Epithelial cell of proximal tubule (primary cell): ENCODE data around the gene SLC9A9. TPM values are rescaled to one million over a fixed set of nuclear protein-coding genes. Genes with fewer than 3 reads are reported as not detected.

ENCODE experiments used
- DNase-seq: peaks from one replicate; pipeline ENCODE4 v3.0.0-alpha.2; 2011; ENCODE audit warnings: low read depth
- H3K4me3 ChIP-seq: 2 replicates; pipeline ENCODE4 v1.5.1; 2011; ENCODE audit warnings: low read depth, mild to moderate bottlenecking, low read length
- CTCF ChIP-seq: conservative IDR thresholded peaks from 2 replicates; pipeline ENCODE4 v1.5.1; 2012; ENCODE audit warnings: low read depth, mild to moderate bottlenecking, low read length
- total RNA-seq: library from RNA; depleted of rRNA; stranded (reverse); fragments of >200 nt; gene quantifications from 2 replicates; pipeline ENCODE4 v1.2.3, GENCODE V29; 2015

SLC9A9 gene
- total RNA-seq, 1 donor from 2014 or later: 0.17 TPM

- no peak for DNase-seq
- no peak for TF ChIP-seq CTCF
- no peak overlapping the region for H3K4me3 ChIP-seq
Measured at GRCh38 chr3:143693506-143693905, 154.8 kb downstream of the SLC9A9 start.

- DNase-seq: no peak
- TF ChIP-seq CTCF: no peak
Measured at GRCh38 chr3:143686638-143687197, 161.6 kb downstream of the SLC9A9 start.

GRCh38 chr3:143685491-143685890 lies 162.8 kb downstream of the SLC9A9 start:
- no peak for TF ChIP-seq CTCF
- no peak for DNase-seq
- H3K4me3 ChIP-seq: no peak overlapping the region

More at GRCh38 chr3:143686638-143687197, 161.6 kb downstream of the SLC9A9 start:
- H3K4me3 ChIP-seq: no peak overlapping the region

GRCh38 chr3:143677430-143677829 lies 170.8 kb downstream of the SLC9A9 start:
- no peak for TF ChIP-seq CTCF
- no peak for DNase-seq
- no peak overlapping the region for H3K4me3 ChIP-seq

GRCh38 chr3:143676747-143677146 lies 171.5 kb downstream of the SLC9A9 start:
- TF ChIP-seq CTCF: no peak
- H3K4me3 ChIP-seq: no peak overlapping the region
- no peak for DNase-seq

- no peak overlapping the region for H3K4me3 ChIP-seq
- DNase-seq: no peak
Measured at GRCh38 chr3:143676021-143676420, 172.2 kb downstream of the SLC9A9 start.

More at GRCh38 chr3:143676021-143676420, 172.2 kb downstream of the SLC9A9 start:
- no peak for TF ChIP-seq CTCF
